DOHH2 (cell line): ENCODE results near the gene ZNF319.

Experiments used
- CTCF ChIP-seq: fragments of 200-600 bp; sonication (generic); IDR thresholded peaks from one replicate; pipeline ENCODE4 v1.5.1; 2014; ENCODE audit warnings: antibody characterized with exemption, mild to moderate bottlenecking, low read depth, low read length; ENCODE audit not compliant: poor library complexity, severe bottlenecking
- EZH2phosphoT487 ChIP-seq: fragments of 200-600 bp; sonication (generic); IDR thresholded peaks from 2 replicates; pipeline ENCODE4 v1.6.1; 2017; ENCODE audit warnings: borderline replicate concordance, mild to moderate bottlenecking, antibody characterized with exemption, low read length, moderate library complexity, mixed read lengths

DNA sequence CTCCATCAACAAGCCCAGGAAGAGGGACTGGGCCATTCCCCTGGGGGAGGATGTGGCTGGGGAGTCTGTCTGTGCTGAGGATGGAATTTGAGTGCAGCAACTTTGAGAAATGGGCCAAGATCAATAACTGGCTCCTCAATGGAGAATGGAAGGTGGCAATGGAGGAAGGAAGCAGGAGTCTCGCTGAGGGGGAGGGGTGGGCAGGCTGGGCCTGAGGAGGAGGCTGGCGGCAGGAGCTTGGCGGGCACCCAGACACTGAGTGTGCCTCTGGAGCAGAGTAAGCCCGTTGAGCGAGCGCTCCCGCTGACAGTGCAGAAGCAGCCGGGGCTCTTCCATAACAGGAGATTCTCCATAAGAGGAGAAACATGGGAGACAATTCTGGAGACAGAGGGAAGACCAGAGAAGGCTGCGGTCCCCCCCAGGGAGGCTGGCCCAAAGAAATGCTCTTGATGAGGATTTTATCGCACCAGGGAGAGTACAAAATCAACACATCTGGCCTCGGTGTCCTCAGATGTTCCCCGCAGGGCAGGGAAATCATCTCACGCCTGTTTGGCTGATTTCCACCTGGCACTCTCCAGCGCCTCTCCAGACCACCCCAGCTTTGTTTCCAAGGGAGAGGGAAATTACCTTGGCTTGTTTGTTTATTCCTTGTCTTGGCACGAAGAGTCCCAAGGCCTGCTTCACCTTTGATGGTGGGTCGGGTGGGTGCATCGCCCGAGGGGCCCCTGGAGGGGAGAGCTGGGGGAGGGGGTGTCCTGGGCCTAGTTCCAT is 22.3 kb upstream of the ZNF319 start:
- TF ChIP-seq EZH2phosphoT487 = no peak
- TF ChIP-seq CTCF = no peak
